Frontal cortex (tissue), 1 donor: ENCODE data around the gene OR4C45. TPM values are rescaled to one million over a fixed set of nuclear protein-coding genes. Genes with fewer than 3 reads are reported as not detected.

Experiments
- total RNA-seq: library from RNA; depleted of rRNA; stranded (reverse); fragments of >200 nt; gene quantifications from one replicate; pipeline ENCODE4 v1.2.3, GENCODE V29; 2014

The OR4C45 gene
- total RNA-seq, 1 donor from 2014 or later = not detected

Other genes starting within 250 kb of the OR4C45 start
- not detected for gene OR4C13, start 80.5 kb upstream of the OR4C45 start, total RNA-seq
- not detected for gene OR4C12, start 50.3 kb upstream of the OR4C45 start, total RNA-seq